Islet precursor cell (in vitro differentiated cells): ENCODE measurements around the gene TYW1B.
"Not testable (repeated sequence)": the region's sequence is repeated elsewhere in the genome, so short reads cannot be mapped to it uniquely, and the experiment has no call there.

Source experiments
- DNase-seq: peaks from one replicate; pipeline ENCODE4 v3.0.0-alpha.2; 2018

Gene TYW1B

GRCh38 chr7:72808511-72808910, 19.5 kb downstream of the TYW1B start:
- not testable (repeated sequence) for DNase-seq

GRCh38 chr7:72806851-72807250, 21.1 kb downstream of the TYW1B start:
- not testable (repeated sequence) for DNase-seq

- DNase-seq: peak; percentile 65
Observed at GRCh38 chr7:72805526-72806494, 22.2 kb downstream of the TYW1B start.

- DNase-seq: not testable (repeated sequence)
Observed at GRCh38 chr7:72803778-72804177, 24.2 kb downstream of the TYW1B start.

- not testable (repeated sequence) for DNase-seq
Observed at GRCh38 chr7:72801564-72801963, 26.4 kb downstream of the TYW1B start.

- DNase-seq: not testable (repeated sequence)
Observed at GRCh38 chr7:72795401-72795800, 32.6 kb downstream of the TYW1B start.

- DNase-seq: no peak
Observed at GRCh38 chr7:72793791-72794190, 34.2 kb downstream of the TYW1B start.

GRCh38 chr7:72790698-72791060, 37.3 kb downstream of the TYW1B start:
- not testable (repeated sequence) for DNase-seq

GRCh38 chr7:72790048-72790697, 37.8 kb downstream of the TYW1B start:
- DNase-seq: not testable (repeated sequence)

- peak; percentile 60 for DNase-seq
Observed at GRCh38 chr7:72785166-72785955, 42.6 kb downstream of the TYW1B start.

GRCh38 chr7:72783601-72784370, 44.2 kb downstream of the TYW1B start:
- DNase-seq: peak; percentile 54

GRCh38 chr7:72781631-72782030, 46.4 kb downstream of the TYW1B start:
- no peak for DNase-seq

- DNase-seq: no peak
Observed at GRCh38 chr7:72781161-72781560, 46.8 kb downstream of the TYW1B start.

GRCh38 chr7:72780289-72780894, 47.6 kb downstream of the TYW1B start:
- DNase-seq: not testable (repeated sequence)

- not testable (repeated sequence) for DNase-seq
Observed at GRCh38 chr7:72777167-72777566, 50.8 kb downstream of the TYW1B start.

GRCh38 chr7:72772627-72773026, 55.4 kb downstream of the TYW1B start:
- not testable (repeated sequence) for DNase-seq

- DNase-seq: not testable (repeated sequence)
Observed at GRCh38 chr7:72766994-72767393, 61.0 kb downstream of the TYW1B start.

GRCh38 chr7:72760602-72761001, 67.4 kb downstream of the TYW1B start:
- DNase-seq: no peak

GRCh38 chr7:72754312-72754711, 73.7 kb downstream of the TYW1B start:
- peak; percentile 80 for DNase-seq

- DNase-seq: no peak
Observed at GRCh38 chr7:72753781-72754180, 74.2 kb downstream of the TYW1B start.

GRCh38 chr7:72753229-72753628, 74.8 kb downstream of the TYW1B start:
- DNase-seq: not testable (repeated sequence)

GRCh38 chr7:72751978-72752377, 76.0 kb downstream of the TYW1B start:
- DNase-seq: peak; percentile 52
